GM10847 (cell line): ENCODE measurements around the gene SEC63.

Source experiments
- POLR2A ChIP-seq: IDR thresholded peaks from 2 replicates; pipeline ENCODE4 v1.6.1; 2011; ENCODE audit not compliant: insufficient read length; ENCODE audit errors: extremely low read depth

SEC63 gene

DNA sequence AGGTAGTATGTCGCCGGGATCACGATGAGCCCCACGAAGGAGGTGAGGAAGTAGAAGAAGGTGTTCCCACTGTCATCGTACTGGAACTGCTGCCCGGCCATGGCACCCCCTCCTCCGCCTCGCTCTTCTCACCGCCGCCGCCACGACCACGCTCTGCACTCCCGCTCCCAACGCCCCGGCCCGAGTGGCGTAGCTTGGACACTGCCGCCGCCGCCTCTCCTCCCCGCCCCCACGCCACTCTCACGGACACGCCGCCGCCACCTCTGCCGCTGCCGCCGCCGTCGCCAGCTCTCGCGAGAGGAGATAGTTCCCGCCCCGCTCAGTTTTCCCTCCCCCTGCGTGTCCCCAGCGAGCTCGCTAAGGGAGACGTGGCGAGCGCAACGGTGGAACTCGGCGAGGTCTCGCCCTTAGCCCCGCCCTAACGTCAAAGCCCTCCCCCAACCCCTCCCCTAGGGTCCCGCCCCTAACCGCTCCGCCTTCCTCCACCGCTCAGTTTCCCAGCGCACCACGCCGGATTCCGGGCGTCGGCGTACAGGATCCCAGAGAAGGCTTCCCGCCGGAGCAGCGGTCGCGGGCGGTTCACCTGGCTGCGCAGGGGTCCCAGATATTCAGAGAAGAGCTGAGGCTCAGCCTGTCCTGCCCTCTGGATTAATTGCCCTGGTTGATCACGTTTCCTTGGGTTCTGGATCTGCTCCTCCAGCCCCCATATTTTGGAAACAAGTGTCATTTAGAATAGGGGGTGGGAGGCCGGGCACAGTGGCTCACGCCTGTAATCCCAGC lies at the start of gene SEC63:
Gene SEC63, minus strand, starts transcription at position 300 of the 780 bp plus-strand sequence. Its CDS starts 199 bp downstream, at position 101.
- TF ChIP-seq POLR2A = peak; percentile 82

DNA sequence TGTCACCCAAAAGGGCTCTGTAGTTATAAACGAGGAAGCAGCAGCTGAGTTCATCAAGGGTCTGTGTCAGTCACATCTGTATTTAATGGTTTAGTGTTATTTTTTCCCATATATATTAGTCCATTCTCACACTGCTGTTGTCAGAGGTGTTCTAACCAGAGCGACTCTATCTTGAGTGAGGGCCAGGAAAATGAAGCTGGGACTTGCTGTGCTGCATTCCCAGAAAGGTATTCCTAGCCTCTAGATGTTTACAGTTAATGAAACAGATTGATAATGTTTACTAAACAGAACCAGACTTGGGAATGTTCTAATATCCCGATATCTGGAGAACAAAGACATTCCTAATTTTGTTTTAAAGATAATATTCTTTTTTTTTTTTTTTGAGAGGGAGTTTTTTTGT lies 48.0 kb upstream of the SEC63 start:
- TF ChIP-seq POLR2A = no peak

GRCh38 chr6:108004861-108005260 lies 46.9 kb upstream of the SEC63 start:
- TF ChIP-seq POLR2A = no peak

DNA sequence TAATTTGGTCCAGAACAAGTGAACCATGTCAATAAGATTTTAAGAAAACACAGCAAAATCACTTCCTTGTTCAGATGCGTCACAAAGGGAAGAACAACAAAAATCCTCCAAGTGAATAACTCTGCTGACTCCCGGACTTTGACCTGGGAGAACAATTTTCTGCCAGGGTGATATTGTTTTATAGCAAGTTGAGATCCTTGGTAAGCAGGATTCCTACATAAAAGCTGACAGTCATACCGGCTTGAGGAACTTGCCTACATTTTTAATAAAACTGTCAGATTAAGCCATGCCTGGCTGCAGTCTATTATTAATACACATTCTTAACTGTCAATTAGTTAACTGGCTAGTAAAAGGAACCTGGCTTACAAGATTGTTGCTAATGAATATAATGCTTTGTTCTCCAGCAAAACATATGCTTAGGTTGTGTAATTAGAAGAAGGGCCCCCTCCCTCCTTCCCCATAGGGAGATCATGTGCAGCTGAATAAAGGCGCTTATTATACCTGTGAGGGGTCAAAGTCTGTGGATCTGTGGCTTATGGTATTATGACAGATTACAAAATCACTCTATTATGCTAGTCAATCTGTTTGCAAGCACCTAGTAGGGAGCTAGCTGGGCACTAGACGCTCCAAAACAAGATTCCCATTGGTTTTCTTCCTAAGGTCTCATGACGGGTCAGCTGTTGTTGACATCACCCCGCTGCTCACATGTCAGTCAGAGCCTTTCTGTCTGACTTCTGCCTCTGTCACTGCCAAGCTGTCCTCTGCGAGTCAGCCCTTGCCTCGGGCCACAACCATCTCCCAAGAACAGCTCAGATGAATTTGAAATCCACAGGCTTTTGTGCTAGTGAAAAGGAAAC lies 44.6 kb upstream of the SEC63 start:
- no peak for TF ChIP-seq POLR2A

- no peak for TF ChIP-seq POLR2A
Observed at GRCh38 chr6:108001696-108002231, 43.8 kb upstream of the SEC63 start.

DNA sequence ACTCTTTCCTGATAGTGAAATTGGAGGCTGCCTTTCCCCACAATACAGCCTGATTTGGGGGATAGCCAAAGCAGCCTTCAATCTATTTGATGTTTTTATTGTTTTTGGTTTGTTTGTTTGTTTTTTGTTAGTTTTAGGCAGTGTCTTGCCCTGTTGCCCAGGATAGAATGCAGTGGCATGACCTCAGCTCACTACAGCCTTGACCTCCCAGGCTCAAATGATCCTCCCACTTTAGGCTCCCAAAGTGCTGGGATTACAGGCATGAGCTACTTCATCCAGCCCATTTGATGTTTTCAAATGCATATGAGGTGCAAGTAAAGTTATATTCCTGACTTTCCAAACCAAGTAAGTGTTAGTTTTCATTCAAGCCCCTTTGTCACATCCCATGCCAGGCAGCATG lies 41.3 kb upstream of the SEC63 start:
- TF ChIP-seq POLR2A = no peak

GRCh38 chr6:107991772-107992550 lies 34.0 kb upstream of the SEC63 start:
- no peak for TF ChIP-seq POLR2A

GRCh38 chr6:107991061-107991460 lies 33.1 kb upstream of the SEC63 start:
- no peak for TF ChIP-seq POLR2A

DNA sequence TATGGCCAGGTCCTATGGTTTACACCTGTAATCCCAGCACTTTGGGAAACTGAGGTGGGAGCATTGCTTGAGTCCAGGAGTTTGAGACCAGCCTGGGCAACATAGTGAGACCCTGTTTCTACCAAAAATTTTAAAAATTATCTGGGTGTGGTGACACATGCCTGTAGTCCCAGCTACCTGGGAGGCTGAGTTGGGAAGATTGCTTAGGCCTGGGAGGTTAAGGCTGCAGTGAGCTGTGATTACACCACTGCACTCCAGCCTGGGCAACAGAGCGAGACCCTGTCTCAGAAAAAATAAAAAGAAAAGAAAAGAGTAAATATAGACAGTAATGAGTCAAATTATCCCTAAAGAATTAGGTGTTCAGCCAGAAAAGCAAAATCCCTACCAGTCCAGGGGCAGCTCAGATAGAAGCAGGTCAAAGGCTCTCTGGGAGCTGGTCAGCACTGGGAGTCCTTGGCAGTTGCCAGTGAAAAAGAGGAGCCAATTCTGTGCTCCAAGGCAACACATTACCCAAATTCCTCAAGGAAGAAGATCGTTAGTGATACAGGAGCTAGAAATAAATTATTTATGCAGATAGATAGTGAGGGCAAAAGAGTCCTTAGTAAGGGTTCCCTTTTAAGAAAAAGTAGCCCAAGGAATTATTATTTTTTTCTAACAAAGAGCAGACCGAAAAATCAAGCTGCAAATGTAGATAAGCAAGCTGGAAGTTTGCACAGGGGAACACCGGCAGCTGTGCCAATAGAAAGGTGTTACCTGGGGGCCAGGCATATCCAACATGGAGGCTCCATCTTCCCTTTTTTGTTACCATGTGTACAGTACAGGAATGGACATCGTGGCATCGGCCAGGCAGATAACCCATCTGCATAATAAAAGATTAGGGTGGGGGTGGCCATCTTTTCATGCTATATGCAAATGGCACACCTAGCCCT lies 31.4 kb upstream of the SEC63 start:
- TF ChIP-seq POLR2A = no peak

DNA sequence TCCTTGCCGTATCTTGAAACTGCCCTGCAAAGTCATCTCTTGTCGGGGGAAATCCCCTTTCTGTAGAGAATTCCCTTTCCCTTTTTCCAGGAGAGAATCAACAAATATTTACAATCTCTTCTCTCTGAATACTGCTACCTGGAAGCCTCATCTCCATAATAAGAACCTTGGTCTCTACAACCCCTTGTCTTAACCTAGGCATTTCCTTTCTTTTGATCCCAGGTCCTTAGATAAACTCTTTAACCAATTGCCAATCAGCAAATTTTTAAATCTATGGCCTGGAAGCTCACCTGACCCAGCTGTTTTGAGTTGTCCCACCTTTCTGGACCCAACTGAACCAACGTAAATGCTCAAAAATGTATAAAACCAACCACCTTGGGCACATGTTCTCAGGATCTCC lies 30.6 kb upstream of the SEC63 start:
- no peak for TF ChIP-seq POLR2A

- TF ChIP-seq POLR2A = no peak
Observed at GRCh38 chr6:107987805-107988204, 29.8 kb upstream of the SEC63 start.

- no peak for TF ChIP-seq POLR2A
Observed at GRCh38 chr6:107985701-107986100, 27.7 kb upstream of the SEC63 start.

DNA sequence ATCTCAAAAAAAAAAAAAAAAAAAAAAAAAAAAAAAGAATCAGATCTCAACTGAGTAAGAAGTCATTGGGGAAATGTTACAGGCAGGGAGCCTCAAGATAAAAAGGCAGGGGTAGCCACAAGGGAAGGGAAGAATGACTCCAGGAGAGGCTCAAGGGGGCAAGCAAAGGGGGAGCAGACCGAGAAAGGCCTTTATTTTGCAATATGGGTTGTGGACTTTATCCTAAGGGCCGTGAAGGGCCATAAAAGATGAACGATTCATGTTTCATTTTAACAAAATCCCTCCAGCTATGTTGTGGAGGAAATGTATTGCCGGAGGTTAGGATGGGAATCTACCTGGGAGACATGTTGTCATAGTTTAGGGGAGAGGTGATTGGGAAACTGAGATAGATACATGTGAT lies 25.8 kb upstream of the SEC63 start:
- TF ChIP-seq POLR2A = no peak

DNA sequence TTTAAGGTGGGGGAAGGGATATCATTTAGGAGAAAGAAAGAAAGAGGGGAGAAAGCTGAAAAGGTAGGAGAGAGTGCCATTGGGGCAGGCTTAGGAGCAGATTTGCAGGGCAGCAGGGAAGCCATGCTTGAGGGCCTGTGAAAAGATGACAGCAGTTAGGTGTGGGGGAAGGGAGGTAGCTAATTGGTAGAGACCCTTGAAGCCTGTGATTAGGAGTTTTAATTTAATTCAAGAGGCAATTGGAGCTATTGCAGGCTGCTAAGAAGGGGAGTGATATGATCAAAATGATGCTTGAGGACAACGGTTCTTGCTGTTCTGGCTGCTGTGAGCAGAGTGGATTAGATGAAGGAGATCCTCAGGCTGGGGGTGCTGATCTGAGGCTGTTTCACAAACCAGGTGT lies 24.5 kb upstream of the SEC63 start:
- TF ChIP-seq POLR2A = no peak
